ENCODE results near the gene DRC3.
A peak's percentile ranks its signal among the peaks of the same experiment; 100 is the strongest.

Gene DRC3

DNA sequence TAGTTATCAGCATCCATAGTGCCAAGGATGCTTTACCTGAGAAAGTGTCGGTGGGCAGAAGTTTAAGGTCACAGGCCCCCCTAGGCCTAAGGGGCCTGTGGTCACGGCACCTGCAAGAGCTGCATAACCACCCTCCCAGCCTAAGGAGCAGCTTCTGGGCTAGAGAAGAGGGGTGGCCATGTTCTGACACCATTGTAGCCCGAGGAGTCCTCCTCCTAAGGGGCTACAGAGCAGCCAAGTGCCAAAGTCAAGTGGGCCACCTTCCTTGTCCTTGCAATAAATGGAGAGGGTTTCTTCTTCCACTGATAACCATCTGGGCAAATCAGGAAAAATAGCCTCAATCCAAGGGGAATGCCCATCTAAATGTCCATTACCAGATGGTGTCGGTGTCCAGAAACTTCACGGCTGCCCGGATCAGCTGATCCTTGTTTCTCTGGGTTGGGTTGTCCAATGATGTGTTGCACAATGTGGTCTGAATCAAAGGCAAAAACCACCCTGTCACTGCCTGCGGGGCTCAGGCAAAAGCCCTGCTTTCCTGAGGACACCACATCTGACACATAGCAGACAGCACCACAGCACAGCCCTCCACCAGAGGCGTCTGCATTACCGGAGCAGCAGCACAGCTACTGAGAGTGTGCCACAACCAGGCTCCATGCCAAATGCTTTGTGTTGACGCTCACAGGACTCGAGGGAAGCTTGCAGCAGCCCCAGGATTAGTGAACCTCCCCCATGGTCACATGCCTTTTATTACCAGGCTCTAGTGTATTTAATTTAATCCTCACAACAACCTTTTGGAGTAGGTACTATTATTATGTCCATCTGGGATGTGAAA is 53.5 kb downstream of the DRC3 start:
- no peak for FAIRE-seq

DNA sequence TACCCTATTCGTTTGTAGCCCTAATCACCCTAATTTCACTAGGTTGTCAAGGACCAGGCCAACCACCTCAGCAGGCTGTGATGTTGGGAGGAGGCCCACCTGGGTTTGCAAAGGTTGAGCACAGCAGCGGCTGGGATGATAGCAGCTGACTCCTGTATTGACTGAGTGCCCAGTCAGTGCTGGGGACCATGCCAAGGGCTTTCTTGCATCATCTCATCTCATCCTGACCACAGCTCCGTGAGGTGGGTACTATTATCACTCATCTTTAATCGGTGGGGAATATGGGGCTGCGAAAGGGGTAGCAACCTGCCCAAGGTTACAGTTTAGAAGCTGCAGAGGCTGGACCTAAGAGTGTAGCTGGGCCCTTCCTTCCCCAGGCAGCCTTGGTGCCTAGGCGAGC is 54.6 kb downstream of the DRC3 start:
- FAIRE-seq: no peak

DNA sequence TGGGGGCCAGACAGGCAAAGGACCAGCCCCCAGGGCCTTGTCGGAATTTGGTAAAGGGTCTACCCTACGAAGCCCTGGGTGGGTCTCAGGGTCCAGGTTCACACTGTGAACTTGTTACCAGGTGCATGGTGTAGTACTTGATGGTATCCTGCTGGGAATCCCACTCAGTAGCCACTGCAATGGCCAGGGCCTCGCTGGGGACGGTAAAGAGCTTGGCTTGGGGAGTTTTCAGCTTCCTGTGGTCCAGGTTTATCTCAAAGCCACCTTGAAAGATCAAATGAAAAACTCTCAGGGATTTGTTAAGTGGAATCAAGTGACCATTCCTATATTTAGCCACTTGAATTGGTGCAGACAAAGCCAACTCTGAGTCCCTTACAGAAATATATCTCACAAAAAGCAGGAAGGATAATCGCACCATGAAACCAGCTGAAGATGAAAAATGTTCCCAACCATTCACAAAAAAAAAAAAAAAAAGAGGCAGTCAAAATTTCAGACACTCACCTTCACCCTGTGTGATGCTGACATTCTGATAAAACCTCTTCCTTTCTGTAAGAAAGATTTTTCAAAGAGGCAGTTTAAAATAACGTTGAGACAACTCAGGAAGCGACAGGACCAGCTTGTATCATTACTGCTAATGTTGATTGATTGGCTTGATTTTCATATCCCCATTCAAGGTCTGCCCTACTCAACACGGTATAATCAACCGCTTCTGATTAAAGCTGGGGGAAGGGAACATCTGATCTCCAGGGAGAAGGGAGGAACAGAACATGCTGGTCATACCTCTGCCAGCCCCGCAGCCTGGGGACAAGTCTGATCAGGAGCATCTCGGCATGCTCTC is 55.7 kb downstream of the DRC3 start:
- no peak for FAIRE-seq

DNA sequence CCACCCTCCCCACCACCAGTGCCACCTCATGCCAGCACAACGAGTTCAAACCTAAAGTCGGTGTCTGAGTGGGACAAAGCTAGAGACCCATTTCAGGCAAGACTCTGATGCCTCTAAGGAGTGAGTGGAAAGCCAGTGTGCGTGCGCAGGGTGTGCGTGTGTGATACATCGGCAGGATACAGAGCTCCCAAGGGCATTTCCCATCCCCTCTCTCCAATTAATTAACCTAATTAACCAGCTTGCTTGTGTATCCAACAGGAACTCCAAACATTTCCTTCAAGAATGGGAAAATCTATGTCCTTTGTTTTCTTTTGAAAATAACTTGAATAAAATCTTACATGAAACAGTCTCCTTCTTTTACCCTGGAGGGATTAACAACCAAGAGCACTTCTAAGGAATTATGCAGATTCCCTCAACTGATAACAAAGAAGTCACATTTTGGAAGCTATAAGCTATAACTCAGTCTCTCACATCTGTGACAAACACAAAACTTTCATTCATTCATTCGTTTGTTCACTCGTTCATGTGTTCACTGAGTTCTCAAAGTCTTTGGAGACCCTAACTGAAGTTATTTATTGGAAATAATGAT is 56.4 kb downstream of the DRC3 start:
- no peak for FAIRE-seq

DNA sequence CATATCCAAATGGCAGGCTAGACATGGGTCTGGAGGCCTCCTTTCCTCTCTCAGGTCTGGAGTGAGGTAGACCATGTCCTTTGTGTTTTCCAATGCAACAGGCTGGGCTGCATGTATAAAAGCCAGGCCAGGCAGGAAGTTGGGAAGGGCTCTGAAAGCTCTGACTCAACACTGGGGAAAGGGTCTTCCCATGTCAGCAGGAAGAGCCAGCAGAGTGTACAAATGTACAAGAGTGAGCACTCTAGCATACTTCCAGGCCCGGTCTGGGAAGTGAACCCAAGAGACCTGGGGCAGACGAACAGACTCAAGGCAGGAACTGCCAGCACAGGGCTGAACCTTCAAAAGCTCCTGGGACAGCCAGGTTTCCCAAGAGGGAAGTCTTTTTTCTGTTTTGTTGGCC is 59.3 kb downstream of the DRC3 start:
- FAIRE-seq: no peak

DNA sequence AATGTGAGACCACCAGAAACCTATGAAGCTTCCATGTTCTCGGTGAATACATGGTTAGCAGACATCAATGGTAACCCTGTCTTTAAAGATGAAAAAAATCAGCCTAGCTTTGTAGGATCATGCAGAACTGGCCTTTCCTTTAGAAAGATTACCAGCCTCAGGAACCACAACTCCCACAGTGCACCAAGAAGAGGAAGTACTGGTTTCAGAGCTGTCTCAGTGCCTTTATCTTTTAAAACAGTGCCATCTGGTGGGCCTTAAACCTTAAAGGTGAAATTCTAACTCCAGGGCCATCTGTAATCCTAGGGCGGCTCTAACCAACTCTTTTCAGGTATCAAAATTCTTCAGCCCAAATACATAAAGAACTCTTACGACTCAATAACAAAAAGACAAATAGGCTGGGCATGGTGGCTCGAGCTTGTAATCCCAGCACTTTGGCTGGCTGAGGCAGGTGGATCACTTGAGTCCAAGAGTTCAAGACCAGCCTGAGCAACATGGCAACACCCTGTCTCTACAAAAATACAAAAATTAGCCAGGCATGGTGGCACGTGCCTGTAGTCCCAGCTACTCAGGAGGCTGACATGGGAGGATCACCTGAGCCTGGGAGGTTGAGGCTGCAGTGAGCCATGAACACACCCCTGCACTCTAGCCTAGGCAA is 60.9 kb downstream of the DRC3 start:
- FAIRE-seq: peak; percentile 76

DNA sequence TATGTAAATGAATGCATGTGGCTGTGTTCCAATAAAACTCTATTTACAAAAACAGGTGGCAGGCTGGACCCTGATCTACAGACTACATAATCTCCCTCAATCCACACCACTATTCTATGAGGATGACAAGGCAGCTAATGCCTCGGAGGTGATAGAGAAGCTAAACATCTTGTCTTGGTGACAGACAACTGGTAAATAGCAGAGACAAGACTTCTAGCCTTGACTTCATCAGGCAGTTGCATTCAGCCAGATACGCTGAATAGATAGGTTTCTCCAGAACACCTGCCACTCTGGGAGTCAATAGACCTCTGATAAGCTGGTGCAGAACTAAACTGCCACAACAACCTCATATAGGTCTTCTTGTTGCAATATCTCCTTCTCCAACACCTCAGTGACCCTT is 63.0 kb downstream of the DRC3 start:
- no peak for FAIRE-seq

DNA sequence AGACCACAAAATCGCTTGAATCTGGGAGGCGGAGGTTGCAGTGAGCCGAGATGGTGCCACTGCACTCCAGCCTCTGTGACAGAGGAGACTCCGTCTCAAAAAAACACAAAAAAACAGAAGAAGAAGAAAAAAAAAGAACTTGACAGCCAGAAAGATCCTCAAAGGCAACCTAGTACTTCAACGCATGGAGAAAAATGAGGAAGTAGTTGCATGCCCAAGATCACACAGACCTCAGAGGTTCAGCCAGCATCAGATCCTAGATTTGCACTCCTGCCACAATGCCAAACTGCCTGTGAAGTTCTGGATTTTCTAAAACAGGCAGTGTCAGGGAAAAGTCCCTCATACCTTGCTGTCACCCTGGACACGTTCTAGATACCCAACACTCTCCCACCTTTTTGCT is 64.8 kb downstream of the DRC3 start:
- no peak for FAIRE-seq

DNA sequence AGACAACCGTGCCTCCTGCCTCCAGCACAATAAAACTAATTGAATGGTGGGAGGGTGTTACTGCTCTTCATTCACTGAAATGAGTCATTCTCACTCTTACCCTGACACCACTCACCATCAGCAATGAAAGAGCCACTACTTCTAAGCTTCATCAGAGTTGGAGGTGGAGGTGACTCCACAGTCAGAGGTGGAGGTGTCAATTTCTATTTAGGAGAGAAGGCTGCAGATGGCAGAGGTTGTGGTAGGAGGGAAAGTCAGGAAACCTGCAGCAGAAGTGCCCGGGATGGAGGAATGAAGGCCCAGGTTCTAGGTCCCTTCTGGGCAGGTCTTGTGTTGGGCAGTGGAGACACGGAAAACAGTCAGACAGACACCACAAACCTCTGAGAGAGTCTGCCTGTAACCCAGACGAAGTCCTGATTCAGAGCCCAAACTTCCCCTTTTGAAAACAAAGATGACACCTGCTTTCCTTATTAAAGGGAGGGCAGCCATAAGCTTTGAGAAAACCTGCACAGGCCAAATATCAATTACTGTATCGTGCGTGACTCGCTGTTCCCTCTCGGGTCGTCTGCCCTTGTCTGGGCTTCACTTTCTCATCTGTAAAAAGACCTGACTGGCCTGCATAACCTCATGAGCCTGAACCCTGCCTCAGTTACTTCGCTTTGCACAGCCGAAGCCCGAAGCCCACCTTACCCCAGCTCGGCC is 65.6 kb downstream of the DRC3 start:
- FAIRE-seq: no peak

DNA sequence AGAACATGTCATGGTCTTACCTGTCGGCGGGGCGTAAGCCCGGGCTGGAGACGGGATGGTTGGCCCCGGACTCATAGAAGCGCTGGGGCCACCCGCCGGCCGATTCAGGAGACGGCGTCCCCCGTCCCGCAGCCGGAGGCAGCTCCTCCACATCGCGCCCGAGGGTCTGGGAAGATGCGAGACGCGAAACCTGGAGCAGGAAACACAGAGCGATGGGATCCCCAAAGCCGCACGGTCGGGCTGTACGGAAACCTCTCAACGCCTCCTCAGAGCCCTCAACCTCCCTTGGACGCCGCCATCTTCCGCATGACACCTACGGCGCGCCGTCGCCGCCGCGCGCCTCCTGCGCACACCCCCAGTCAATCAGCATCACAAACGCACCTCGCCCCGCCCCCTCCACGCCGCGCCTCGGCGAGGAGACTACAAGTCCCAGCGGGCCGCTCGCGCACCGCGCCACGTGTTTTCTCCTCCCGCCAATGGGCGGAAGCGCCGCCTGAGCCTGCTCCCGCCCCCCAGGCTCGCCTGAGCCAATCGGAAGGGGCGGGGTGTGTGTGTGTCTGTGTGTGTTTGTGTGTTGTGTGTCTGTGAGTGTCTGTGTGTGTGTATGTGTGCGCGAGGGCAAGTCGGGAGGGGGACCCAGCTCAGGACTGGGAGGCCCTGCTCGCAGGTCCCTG is 66.3 kb downstream of the DRC3 start, which contains the start of the genes ATPAF2 and GID4:
TSS of gene ATPAF2 (minus strand) at position 308 of the 674 bp plus-strand sequence. CDS start at position 153, 155 bp downstream.
TSS of gene GID4 (plus strand) at position 548 of the 674 bp plus-strand sequence. CDS start at position 605, 57 bp downstream.
- no peak for FAIRE-seq

DNA sequence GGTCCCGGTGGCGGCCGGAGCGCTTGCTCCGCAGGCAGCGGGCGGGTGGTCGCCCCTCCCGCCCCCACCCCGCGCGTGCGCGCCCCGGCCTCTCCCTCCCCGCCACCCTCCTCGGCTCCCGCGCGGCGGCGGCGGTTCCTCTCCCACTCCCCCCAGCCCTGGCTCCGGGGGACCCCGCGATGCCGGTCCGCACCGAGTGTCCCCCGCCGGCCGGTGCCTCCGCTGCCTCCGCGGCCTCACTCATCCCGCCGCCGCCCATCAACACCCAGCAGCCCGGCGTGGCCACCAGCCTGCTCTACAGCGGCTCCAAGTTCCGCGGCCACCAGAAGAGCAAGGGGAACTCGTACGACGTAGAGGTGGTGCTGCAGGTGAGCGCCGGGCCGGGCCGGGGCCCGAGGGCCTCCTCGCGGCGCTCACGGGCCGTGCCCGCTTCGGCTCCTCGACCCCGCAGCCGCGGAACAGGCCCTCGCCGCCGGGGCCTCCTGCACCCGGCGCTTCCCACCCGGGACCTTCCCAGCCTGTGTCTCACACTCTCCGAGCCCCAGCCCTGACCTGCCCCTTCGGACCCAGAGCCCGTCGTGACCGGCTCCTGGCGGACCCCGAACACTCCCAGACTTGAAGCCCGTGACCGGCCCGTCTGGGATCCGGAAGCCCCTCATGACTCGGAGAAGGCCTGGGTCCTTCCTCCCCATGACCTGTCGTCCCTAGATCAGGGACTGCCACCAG is 67.0 kb downstream of the DRC3 start:
- FAIRE-seq: no peak

DNA sequence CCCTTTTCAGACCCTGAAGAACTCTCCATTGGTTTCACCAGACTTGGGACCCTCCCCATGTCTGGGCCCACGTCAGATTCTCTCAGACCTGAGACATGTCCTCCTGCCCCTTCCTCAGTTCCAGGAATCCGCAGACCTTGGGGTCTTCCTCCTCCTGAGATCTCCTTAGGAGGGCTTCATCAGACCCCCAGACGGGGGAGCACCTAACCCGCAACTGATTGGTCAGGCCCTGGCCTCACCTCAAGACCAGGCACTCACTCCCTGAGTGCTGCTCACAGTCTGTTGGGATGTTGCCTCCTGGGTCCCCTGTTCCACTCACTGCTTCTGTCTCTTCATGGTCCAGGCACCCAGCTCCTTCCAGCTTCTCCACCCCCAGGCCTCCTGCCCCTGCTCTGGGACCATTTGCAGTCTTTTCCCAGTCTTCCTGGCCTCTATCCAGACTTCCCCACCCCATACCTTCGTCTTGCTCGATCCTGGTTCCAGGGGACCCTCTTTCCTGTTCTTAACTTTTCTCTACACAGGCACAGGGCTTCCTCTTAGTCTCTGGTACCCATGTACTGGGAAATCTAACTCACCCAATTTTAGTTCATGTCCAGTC is 67.7 kb downstream of the DRC3 start:
- no peak for FAIRE-seq

DNA sequence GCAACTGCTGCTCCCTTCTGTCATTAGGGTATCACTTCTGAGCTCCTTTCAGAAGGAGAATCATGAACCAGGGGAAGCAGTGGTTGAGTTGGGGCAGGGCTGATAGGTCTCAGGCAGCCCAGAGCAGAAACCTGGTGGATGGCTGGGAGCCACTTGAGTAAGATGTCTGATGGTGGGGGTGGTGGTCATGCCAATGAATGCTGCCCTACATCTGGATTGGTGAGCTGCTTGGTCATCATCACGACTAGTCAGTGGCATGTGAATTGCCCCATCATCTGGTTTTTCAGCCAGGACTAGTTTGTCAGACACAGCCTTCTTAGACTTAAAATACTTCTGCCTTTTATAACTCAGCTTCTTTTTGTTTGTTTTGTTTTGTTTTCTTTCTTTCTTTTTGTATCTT is 69.1 kb downstream of the DRC3 start:
- FAIRE-seq: no peak

DNA sequence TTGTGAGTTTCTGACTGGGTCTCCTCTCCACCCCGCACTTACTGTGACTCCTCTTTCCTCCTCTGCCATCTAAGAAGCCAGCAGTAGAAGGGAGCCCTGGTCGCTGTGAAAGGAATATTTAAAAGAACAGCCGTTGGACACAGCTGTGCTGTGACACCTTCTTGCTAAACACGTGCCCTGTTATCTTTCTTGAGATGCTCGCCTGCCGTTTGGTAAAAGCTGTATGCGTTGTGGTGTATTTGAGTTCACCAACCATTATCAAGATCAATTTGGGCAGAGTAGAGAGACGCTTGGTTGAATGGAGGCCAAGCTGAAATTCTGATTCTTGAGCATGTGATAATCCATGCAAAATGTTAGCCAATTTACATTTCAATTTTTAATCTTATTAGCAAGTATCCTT is 70.3 kb downstream of the DRC3 start:
- FAIRE-seq: no peak

DNA sequence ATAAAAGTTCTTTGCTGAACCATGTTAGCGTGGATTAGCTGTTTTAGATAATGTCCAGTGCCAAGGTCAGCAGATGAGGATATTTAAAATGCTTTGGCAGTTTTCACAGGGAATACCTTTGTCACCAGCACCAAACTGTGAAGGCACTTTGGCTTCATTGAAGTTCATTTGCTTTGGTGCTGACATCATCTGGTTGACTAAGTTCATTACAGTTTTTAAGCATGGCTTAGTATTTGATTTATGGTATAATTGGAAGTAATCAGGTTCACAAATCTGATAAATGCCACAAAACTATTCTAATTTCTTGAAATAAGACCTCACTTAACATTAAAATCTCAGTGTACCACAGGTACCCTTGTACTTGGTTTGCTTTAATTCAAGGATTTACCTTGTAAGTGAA is 70.8 kb downstream of the DRC3 start:
- FAIRE-seq: peak; percentile 89

DNA sequence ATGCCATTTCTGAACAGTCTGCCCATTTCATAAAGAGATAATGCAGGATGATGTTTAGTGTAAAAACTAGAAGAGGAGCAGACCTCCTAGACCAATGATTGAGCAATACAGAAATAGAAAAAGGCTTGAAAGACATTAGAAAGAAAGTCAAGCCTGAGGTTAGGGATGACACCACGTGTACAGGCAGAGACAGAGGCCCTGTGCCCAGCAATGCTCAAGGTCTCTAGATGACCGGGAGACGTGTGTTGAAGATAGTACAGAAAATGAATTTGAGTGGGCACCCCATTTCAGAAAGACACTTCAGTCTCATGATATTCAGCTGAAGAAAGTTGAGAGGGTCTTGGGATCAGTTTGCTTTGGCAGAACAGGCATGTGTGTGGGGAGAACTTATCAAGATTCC is 71.9 kb downstream of the DRC3 start:
- no peak for FAIRE-seq

DNA sequence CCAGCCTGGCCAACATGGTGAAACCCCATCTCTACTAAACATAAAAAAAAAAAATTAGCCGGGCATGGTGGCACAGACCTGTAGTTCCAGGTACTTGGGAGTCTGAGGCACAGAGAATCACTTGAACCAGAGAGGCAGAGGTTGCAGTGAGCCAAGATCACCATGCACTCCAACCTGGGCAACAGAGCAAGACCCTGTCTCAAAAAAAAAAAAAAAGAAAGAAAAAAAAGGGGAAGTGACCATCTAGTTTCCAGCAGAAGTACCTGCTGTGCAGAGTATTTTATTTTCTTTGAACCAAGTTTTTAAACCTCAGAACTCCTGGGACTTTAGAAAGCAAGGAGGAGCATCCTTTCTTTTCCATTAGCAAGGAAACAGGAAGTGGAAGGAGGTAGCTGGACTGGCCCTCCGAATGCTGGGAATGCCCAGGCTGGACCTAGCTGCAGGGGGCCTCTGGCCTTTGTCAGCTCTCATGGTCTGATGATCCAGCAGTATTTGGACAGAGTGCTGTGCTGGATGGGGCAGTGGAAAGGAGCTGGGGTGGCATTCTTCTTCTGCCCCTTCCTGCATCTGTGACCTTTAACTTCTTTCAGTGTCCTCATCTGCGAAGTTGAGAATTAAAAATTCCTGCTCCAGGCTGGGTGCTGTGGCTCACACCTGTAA is 73.2 kb downstream of the DRC3 start:
- FAIRE-seq: no peak

DNA sequence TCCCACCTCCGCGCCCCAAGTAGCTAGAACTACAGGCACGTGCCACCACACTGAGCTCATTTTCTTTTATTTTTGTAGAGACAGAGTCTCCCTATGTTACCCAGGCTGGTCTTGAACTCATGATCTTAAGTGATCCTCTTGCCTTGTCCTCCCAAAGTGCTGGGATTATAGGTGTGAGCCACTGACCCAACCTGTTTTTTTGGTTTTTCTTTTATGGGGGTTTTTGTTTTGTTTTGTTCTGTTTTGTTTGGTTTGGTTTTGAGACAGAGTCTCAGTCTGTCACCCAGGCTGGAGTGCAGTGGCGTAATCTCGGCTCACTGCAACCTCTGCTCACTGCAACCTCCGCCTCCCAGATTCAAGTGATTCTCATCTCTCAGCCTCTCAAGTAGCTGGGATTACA is 82.9 kb downstream of the DRC3 start:
- no peak for FAIRE-seq

DNA sequence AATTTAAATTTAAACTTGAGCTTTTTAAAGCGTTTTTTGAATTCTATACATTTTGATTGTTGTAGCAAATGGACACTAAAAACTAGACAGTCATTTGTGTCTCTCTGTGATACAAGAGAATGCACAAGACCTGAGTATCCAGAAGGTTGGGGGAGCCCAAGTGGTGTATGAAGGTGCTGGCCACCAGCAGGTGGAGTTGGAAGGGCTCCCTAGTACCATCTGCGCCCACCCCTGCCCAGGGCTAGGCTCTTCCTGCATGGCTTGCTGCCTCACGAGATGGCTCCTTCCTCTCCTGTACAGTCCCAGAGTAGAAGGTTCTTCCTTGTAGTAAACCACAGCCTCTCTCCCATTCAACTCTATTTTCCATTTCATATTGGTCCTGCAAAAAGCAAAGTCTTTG is 83.6 kb downstream of the DRC3 start:
- FAIRE-seq: no peak

DNA sequence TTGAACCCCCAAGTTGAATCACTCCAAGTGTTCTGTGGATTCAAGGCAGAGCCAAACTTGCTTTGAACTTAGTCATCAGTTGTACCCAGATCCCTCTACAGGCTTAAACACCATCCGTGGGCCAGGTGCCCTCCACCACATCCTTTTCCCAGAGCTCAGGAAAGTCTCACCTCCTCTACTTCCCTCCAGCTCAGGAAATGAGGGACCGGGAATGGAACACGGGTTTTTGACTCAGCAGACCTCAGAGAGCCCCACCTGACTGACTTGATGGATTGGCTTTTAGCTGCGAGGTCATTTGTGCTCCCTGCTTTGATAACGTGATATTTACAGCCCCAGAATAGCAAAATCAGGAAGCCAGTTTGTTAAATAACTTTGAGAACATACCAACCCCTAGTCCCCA is 86.6 kb downstream of the DRC3 start:
- no peak for FAIRE-seq

Data from islet of Langerhans (tissue), 1 donor.